Astrocyte (in vitro differentiated cells and primary cell): ENCODE results near the gene ITGB3BP.
"Not testable (repeated sequence)": the region's sequence is repeated elsewhere in the genome, so short reads cannot be mapped to it uniquely, and the experiment has no call there.

Experiments used
- EZH2 ChIP-seq: IDR thresholded peaks from 2 replicates; pipeline ENCODE4 v1.6.1; 2012; ENCODE audit warnings: mild to moderate bottlenecking, low read length, inconsistent platforms; ENCODE audit not compliant: insufficient read depth
- TF ChIP-seq, protein P1 (sequence below): IDR thresholded peaks from 2 replicates; pipeline ENCODE4 v1.5.1; 2011; ENCODE audit warnings: low read depth, mild to moderate bottlenecking, inconsistent platforms, low read length, moderate library complexity; ENCODE audit not compliant: insufficient read depth

DNA sequence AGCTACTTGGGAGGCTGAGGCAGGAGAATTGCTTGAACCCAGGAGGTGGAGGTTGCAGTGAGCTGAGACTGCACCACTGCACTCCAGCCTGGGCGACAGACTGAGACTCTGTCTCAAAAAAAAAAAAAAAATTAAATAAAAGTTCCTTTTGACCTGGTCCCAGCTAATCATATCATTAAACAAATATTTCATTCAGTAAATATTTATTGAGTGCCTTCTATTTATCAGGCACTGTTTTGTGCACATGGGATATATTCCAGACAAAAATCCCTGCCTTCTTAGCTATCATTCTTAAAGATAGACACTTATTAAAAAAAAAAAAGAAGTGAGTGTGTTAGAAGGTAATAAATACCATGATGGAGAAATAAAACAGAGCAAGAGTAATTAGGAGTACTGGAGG, 102.3 kb downstream of the ITGB3BP start:
- not testable (repeated sequence) for TF ChIP-seq EZH2
- TF ChIP-seq, protein P1, sequence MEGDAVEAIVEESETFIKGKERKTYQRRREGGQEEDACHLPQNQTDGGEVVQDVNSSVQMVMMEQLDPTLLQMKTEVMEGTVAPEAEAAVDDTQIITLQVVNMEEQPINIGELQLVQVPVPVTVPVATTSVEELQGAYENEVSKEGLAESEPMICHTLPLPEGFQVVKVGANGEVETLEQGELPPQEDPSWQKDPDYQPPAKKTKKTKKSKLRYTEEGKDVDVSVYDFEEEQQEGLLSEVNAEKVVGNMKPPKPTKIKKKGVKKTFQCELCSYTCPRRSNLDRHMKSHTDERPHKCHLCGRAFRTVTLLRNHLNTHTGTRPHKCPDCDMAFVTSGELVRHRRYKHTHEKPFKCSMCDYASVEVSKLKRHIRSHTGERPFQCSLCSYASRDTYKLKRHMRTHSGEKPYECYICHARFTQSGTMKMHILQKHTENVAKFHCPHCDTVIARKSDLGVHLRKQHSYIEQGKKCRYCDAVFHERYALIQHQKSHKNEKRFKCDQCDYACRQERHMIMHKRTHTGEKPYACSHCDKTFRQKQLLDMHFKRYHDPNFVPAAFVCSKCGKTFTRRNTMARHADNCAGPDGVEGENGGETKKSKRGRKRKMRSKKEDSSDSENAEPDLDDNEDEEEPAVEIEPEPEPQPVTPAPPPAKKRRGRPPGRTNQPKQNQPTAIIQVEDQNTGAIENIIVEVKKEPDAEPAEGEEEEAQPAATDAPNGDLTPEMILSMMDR, result not testable (repeated sequence)
